A549 (cell line): Measurements from ENCODE around the gene KRT76. TPM values are rescaled to one million over a fixed set of nuclear protein-coding genes. Genes with fewer than 3 reads are reported as not detected.

ENCODE experiments used
- ATAC-seq, 2 experiments: fragments of 200-7000 bp in 1 of 2; fragments of >200 bp in 1 of 2; cut with Nextera tagmentation in 1 of 2; cut with Tn5 transposase in 1 of 2; 3 replicates each; pipeline versions ENCODE4 v1.8.0 to v1.9.1; 2018 to 2020; ENCODE audit warnings: mild to moderate bottlenecking in 1 of 2, moderate library complexity in 1 of 2
- CTCF ChIA-PET: fragments of 300-600 bp; sonication (Branson Sonifier 250); formaldehyde crosslinking; extraction: SDS; loops from one replicate; lab custom pipeline; 2021; ENCODE audit warnings: antibody characterized with exemption, inconsistent platforms; lab: Yijun Ruan, JAX
- POLR2A ChIA-PET: fragments of 350-600 bp; formaldehyde crosslinking; extraction: SDS; loops from one replicate; lab custom pipeline; 2021; ENCODE audit warnings: antibody characterized with exemption, inconsistent platforms; lab: Yijun Ruan, JAX
- DNase-seq, 2 experiments: peaks; one replicate each; pipeline versions ENCODE4 v3.0.0 to v3.0.0-alpha.2; 2011 to 2016; ENCODE audit warnings: low read depth in 1 of 2, low spot score in 1 of 2
- FAIRE-seq: peaks from 2 replicates; lab custom pipeline; 2011; peaks lifted over from hg19 to GRCh38; lab: Jason Lieb, UNC
- H3K27ac ChIP-seq, 2 experiments: fragments of >200 bp; sonication (Bioruptor Twin); formaldehyde crosslinking; 3 replicates each; pipeline ENCODE4 v1.5.1; 2016 to 2017
- H3K4me1 ChIP-seq: fragments of >200 bp; sonication (Bioruptor Twin); formaldehyde crosslinking; 3 replicates; pipeline ENCODE4 v1.6.1; 2016
- H3K4me2 ChIP-seq: fragments of >200 bp; sonication (Bioruptor Twin); formaldehyde crosslinking; 3 replicates; pipeline ENCODE4 v1.6.1; 2016
- H3K4me3 ChIP-seq: fragments of >200 bp; sonication (Bioruptor Twin); formaldehyde crosslinking; 3 replicates; pipeline ENCODE4 v1.5.1; 2016
- H3K9me3 ChIP-seq: fragments of >200 bp; sonication (Bioruptor Twin); formaldehyde crosslinking; 3 replicates; pipeline ENCODE4 v1.6.1; 2016
- CBX2 ChIP-seq: fragments of 200-600 bp; sonication (generic); IDR thresholded peaks from 2 replicates; pipeline ENCODE4 v1.6.1; 2016; ENCODE audit warnings: low read depth, mild to moderate bottlenecking, borderline replicate concordance
- CEBPB ChIP-seq, 2 experiments: fragments of >200 bp in 1 of 2; sonication (Bioruptor Twin) in 1 of 2; formaldehyde crosslinking in 1 of 2; IDR thresholded peaks; 2 replicates each; pipeline ENCODE4 v1.6.1; 2012 to 2016
- CHD2 ChIP-seq: fragments of 150-350 bp; IDR thresholded peaks from 2 replicates; pipeline ENCODE4 v1.6.1; 2014; ENCODE audit warnings: low read length; ENCODE audit not compliant: partially characterized antibody
- FOSL2 ChIP-seq, 2 experiments: fragments of 450-650 bp in 1 of 2; fragments of >200 bp in 1 of 2; sonication (Bioruptor Twin) in 1 of 2; formaldehyde crosslinking; IDR thresholded peaks; 2 replicates each; pipeline versions ENCODE4 v1.5.0 to v1.6.1; 2016 to 2020; ENCODE audit warnings: mild to moderate bottlenecking in 1 of 2, moderate library complexity in 1 of 2
- FOXS1 ChIP-seq: fragments of 250-450 bp; sonication (Bioruptor Pico); IDR thresholded peaks from 2 replicates; pipeline ENCODE4 v1.5.0; 2020; ENCODE audit warnings: mild to moderate bottlenecking, moderate library complexity
- HOXA7 ChIP-seq: fragments of 250-450 bp; sonication (Bioruptor Pico); IDR thresholded peaks from 2 replicates; pipeline ENCODE4 v1.5.0; 2020; ENCODE audit warnings: mild to moderate bottlenecking, moderate library complexity
- HOXB13 ChIP-seq: fragments of 250-450 bp; sonication (Bioruptor Pico); IDR thresholded peaks from 2 replicates; pipeline ENCODE4 v1.5.0; 2020; ENCODE audit warnings: low read depth, mild to moderate bottlenecking, moderate library complexity
- KDM1A ChIP-seq: fragments of 200-600 bp; sonication (generic); IDR thresholded peaks from 2 replicates; pipeline ENCODE4 v1.6.1; 2016; ENCODE audit warnings: low read depth, mild to moderate bottlenecking
- MAFK ChIP-seq: fragments of 450-650 bp; IDR thresholded peaks from 2 replicates; pipeline ENCODE4 v1.6.1; 2014; ENCODE audit not compliant: partially characterized antibody
- NPAS2 ChIP-seq: fragments of 250-450 bp; sonication (Bioruptor Pico); IDR thresholded peaks from 2 replicates; pipeline ENCODE4 v1.8.0; 2022; ENCODE audit warnings: mild to moderate bottlenecking, moderate library complexity, borderline replicate concordance
- POLR2A ChIP-seq: IDR thresholded peaks from 2 replicates; pipeline ENCODE4 v1.6.1; 2012; ENCODE audit warnings: mild to moderate bottlenecking, low read length
- SMC3 ChIP-seq: fragments of >200 bp; sonication (Bioruptor Twin); formaldehyde crosslinking; IDR thresholded peaks from 3 replicates; pipeline ENCODE4 v1.6.1; 2018; ENCODE audit warnings: inconsistent platforms
- SREBF2 ChIP-seq: fragments of 450-650 bp; IDR thresholded peaks from 2 replicates; pipeline ENCODE4 v1.6.1; 2014; ENCODE audit warnings: mild to moderate bottlenecking, moderate library complexity
- ZC3H11A ChIP-seq: fragments of 450-650 bp; IDR thresholded peaks from 2 replicates; pipeline ENCODE4 v1.6.1; 2014; ENCODE audit warnings: antibody characterized with exemption, mild to moderate bottlenecking
- ZFP36 ChIP-seq: fragments of 450-650 bp; IDR thresholded peaks from 2 replicates; pipeline ENCODE4 v1.6.1; 2014; ENCODE audit warnings: borderline replicate concordance; ENCODE audit not compliant: partially characterized antibody
- WGBS: methylation state at CpG from one replicate; pipeline ENCODE4 v1.1.6; 2017; ENCODE audit errors: missing lambda C conversion rate; 5-methylcytosine and 5-hydroxymethylcytosine counted together
- polyA plus RNA-seq, 4 experiments: library from polyadenylated mRNA; depleted of rRNA in 3 of 4; stranded (reverse); fragments of >200 nt; fragmentation: RNase III in 1 of 4; extraction: RNeasy Plus Mini Kit Qiagen cat#74134 plus additional on column Dnase treatment in 1 of 4; gene quantifications; 2 replicates in 3 of 4; 3 replicates in 1 of 4; pipeline ENCODE4 v1.2.3, GENCODE V29; 2011 to 2017
- TF ChIP-seq, protein P1 (sequence below): IDR thresholded peaks from 2 replicates; pipeline ENCODE4 v1.6.1; 2012; ENCODE audit warnings: low read depth, borderline replicate concordance
- TF ChIP-seq, protein P2 (sequence below): fragments of >200 bp; sonication (Bioruptor Twin); formaldehyde crosslinking; IDR thresholded peaks from 2 replicates; pipeline ENCODE4 v1.6.1; 2016
- TF ChIP-seq, protein P3 (sequence below): fragments of >200 bp; sonication (Bioruptor Twin); formaldehyde crosslinking; IDR thresholded peaks from 3 replicates; pipeline ENCODE4 v1.5.1; 2016
- TF ChIP-seq, protein P4 (sequence below): fragments of >200 bp; sonication (Bioruptor Twin); formaldehyde crosslinking; IDR thresholded peaks from 3 replicates; pipeline ENCODE4 v1.6.1; 2016
- TF ChIP-seq, protein P5 (sequence below): fragments of 150-350 bp; IDR thresholded peaks from 2 replicates; pipeline ENCODE4 v1.6.1; 2014; ENCODE audit warnings: low read depth, mild to moderate bottlenecking, low read length
- TF ChIP-seq, protein P6 (sequence below): fragments of 250-450 bp; sonication (Bioruptor Pico); IDR thresholded peaks from 2 replicates; pipeline ENCODE4 v1.5.0; 2020; ENCODE audit warnings: low read depth, mild to moderate bottlenecking, moderate library complexity
- TF ChIP-seq, protein P7 (sequence below): fragments of 200-600 bp; sonication (generic); IDR thresholded peaks from 2 replicates; pipeline ENCODE4 v1.6.1; 2016; ENCODE audit warnings: antibody characterized with exemption, mild to moderate bottlenecking, moderate library complexity
- TF ChIP-seq, protein P8 (sequence below): fragments of 450-650 bp; IDR thresholded peaks from 2 replicates; pipeline ENCODE4 v1.6.1; 2014; ENCODE audit warnings: antibody characterized with exemption

The KRT76 gene
- polyA plus RNA-seq, 2 of the 4 experiments (the other 2 are of a cell fraction): not detected

DNA sequence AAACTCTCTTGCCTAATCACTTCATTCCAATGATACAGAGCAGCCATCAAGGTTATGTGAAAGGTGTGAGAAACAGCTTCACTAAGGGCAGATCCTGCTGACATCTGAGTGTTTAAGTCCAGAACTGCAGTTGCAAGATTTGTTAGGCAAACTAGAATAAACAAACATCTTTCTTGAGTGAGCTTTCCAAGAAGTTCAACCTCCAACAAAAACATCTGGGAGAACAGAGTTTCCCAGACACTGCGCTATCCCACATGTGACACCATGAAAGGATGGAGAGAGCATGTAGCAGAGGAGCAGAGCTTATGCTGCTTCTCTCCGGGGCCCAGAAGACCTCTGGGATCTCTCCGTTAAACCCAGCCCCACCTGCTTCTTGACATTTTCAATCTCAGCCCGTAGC, 5.6 kb downstream of the KRT76 start:
- DNase-seq (no peak), ATAC-seq (no peak), FAIRE-seq (no peak)
- no peak overlapping the region for H3K27ac ChIP-seq
- H3K4me1 ChIP-seq: no peaks in the 10 kb centered on the region
- 58% methylated on average over 4 of the region's 4 CpGs for WGBS
- H3K4me3 ChIP-seq: no peak overlapping the region
- H3K9me3 ChIP-seq: no peaks in the 10 kb centered on the region
- TF ChIP-seq, protein P1, sequence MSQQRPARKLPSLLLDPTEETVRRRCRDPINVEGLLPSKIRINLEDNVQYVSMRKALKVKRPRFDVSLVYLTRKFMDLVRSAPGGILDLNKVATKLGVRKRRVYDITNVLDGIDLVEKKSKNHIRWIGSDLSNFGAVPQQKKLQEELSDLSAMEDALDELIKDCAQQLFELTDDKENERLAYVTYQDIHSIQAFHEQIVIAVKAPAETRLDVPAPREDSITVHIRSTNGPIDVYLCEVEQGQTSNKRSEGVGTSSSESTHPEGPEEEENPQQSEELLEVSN: no peak
- TF ChIP-seq, protein P2, sequence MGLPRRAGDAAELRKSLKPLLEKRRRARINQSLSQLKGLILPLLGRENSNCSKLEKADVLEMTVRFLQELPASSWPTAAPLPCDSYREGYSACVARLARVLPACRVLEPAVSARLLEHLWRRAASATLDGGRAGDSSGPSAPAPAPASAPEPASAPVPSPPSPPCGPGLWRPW: no peak
- TF ChIP-seq CHD2: no peak
- TF ChIP-seq FOSL2 (IDR thresholded peaks at IDR 0.05): no peak
- no peak for TF ChIP-seq FOSL2 (CRISPR knock-in tag; IDR thresholded peaks at IDR 0.05)
- TF ChIP-seq, protein P3, sequence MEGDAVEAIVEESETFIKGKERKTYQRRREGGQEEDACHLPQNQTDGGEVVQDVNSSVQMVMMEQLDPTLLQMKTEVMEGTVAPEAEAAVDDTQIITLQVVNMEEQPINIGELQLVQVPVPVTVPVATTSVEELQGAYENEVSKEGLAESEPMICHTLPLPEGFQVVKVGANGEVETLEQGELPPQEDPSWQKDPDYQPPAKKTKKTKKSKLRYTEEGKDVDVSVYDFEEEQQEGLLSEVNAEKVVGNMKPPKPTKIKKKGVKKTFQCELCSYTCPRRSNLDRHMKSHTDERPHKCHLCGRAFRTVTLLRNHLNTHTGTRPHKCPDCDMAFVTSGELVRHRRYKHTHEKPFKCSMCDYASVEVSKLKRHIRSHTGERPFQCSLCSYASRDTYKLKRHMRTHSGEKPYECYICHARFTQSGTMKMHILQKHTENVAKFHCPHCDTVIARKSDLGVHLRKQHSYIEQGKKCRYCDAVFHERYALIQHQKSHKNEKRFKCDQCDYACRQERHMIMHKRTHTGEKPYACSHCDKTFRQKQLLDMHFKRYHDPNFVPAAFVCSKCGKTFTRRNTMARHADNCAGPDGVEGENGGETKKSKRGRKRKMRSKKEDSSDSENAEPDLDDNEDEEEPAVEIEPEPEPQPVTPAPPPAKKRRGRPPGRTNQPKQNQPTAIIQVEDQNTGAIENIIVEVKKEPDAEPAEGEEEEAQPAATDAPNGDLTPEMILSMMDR: no peak
- TF ChIP-seq FOXS1 (CRISPR knock-in tag): no peak
- no peak for TF ChIP-seq KDM1A
- TF ChIP-seq, protein P4, sequence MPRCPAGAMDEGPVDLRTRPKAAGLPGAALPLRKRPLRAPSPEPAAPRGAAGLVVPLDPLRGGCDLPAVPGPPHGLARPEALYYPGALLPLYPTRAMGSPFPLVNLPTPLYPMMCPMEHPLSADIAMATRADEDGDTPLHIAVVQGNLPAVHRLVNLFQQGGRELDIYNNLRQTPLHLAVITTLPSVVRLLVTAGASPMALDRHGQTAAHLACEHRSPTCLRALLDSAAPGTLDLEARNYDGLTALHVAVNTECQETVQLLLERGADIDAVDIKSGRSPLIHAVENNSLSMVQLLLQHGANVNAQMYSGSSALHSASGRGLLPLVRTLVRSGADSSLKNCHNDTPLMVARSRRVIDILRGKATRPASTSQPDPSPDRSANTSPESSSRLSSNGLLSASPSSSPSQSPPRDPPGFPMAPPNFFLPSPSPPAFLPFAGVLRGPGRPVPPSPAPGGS: no peak
- TF ChIP-seq ZFP36: no peak
- TF ChIP-seq, protein P5, sequence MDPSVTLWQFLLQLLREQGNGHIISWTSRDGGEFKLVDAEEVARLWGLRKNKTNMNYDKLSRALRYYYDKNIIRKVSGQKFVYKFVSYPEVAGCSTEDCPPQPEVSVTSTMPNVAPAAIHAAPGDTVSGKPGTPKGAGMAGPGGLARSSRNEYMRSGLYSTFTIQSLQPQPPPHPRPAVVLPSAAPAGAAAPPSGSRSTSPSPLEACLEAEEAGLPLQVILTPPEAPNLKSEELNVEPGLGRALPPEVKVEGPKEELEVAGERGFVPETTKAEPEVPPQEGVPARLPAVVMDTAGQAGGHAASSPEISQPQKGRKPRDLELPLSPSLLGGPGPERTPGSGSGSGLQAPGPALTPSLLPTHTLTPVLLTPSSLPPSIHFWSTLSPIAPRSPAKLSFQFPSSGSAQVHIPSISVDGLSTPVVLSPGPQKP: no peak
- no peak for TF ChIP-seq SREBF2
- TF ChIP-seq CBX2: no peak
- TF ChIP-seq CEBPB (IDR thresholded peaks at IDR 0.05): no peak
- TF ChIP-seq, all 56 proteins: peak for 0
- CTCF ChIA-PET: interaction anchor here (0.6 to 1.4 kb wide), 4 partner anchors 9 to 552 kb away, joined by 3 to 5 read pairs (median 4); no protein-coding TSS in a partner anchor
- POLR2A ChIA-PET: no interaction called here
- H3K4me2 ChIP-seq: no peak overlapping the region

DNA sequence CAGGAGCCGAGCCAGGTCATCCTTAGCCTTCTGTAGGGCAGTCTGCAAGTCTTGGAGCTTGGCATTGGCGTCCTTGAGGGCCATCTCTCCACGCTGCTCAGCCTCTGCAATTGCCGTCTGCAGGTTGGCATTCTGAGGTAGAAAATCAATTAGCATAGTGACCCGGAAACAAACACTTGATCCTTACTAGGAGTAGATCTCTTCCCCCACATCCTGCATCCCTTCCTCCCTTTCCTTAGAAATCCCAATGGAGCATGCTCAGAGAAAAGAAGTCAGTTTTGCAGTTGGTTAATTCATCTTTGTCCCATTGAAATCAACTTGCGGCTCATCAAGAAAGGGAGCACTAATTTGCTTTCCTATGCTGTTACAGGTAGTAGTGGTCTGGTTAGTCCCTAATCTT, 6.1 kb downstream of the KRT76 start:
- ChIA-PET CTCF (interaction anchor here (0.6 to 2.0 kb wide), 4 partner anchors 9 to 552 kb away, joined by 3 to 13 read pairs (median 4); no protein-coding TSS in a partner anchor), POLR2A (no interaction called here)
- no peak overlapping the region for H3K4me3 ChIP-seq
- no peak overlapping the region for H3K4me2 ChIP-seq
- H3K9me3 ChIP-seq: no peaks in the 10 kb centered on the region
- no peak for FAIRE-seq
- ATAC-seq: no peak
- WGBS: 65% methylated on average over 6 of the region's 6 CpGs
- DNase-seq: no peak
- H3K27ac ChIP-seq: no peak overlapping the region
- no peaks in the 10 kb centered on the region for H3K4me1 ChIP-seq
- TF ChIP-seq, protein P6, sequence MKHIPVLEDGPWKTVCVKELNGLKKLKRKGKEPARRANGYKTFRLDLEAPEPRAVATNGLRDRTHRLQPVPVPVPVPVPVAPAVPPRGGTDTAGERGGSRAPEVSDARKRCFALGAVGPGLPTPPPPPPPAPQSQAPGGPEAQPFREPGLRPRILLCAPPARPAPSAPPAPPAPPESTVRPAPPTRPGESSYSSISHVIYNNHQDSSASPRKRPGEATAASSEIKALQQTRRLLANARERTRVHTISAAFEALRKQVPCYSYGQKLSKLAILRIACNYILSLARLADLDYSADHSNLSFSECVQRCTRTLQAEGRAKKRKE (CRISPR knock-in tag): no peak
- no peak for TF ChIP-seq ZC3H11A
- TF ChIP-seq KDM1A: no peak
- no peak for TF ChIP-seq POLR2A
- TF ChIP-seq HOXB13 (CRISPR knock-in tag): no peak
- TF ChIP-seq HOXA7 (CRISPR knock-in tag): no peak
- TF ChIP-seq FOXS1 (CRISPR knock-in tag): no peak
- TF ChIP-seq, protein P7, sequence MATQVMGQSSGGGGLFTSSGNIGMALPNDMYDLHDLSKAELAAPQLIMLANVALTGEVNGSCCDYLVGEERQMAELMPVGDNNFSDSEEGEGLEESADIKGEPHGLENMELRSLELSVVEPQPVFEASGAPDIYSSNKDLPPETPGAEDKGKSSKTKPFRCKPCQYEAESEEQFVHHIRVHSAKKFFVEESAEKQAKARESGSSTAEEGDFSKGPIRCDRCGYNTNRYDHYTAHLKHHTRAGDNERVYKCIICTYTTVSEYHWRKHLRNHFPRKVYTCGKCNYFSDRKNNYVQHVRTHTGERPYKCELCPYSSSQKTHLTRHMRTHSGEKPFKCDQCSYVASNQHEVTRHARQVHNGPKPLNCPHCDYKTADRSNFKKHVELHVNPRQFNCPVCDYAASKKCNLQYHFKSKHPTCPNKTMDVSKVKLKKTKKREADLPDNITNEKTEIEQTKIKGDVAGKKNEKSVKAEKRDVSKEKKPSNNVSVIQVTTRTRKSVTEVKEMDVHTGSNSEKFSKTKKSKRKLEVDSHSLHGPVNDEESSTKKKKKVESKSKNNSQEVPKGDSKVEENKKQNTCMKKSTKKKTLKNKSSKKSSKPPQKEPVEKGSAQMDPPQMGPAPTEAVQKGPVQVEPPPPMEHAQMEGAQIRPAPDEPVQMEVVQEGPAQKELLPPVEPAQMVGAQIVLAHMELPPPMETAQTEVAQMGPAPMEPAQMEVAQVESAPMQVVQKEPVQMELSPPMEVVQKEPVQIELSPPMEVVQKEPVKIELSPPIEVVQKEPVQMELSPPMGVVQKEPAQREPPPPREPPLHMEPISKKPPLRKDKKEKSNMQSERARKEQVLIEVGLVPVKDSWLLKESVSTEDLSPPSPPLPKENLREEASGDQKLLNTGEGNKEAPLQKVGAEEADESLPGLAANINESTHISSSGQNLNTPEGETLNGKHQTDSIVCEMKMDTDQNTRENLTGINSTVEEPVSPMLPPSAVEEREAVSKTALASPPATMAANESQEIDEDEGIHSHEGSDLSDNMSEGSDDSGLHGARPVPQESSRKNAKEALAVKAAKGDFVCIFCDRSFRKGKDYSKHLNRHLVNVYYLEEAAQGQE: no peak
- no peak for TF ChIP-seq CBX2
- no peak for TF ChIP-seq FOSL2 (IDR thresholded peaks at IDR 0.05)
- no peak for TF ChIP-seq FOSL2 (CRISPR knock-in tag; IDR thresholded peaks at IDR 0.05)
- no peak for TF ChIP-seq SMC3
- TF ChIP-seq, protein P8, sequence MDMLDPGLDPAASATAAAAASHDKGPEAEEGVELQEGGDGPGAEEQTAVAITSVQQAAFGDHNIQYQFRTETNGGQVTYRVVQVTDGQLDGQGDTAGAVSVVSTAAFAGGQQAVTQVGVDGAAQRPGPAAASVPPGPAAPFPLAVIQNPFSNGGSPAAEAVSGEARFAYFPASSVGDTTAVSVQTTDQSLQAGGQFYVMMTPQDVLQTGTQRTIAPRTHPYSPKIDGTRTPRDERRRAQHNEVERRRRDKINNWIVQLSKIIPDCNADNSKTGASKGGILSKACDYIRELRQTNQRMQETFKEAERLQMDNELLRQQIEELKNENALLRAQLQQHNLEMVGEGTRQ: no peak
- no peak for TF ChIP-seq NPAS2 (CRISPR knock-in tag)
- no peak for TF ChIP-seq MAFK
- TF ChIP-seq, protein P2: no peak
